Keratinocyte (primary cell): ENCODE measurements around the gene NAA16. TPM values are rescaled to one million over a fixed set of nuclear protein-coding genes. Genes with fewer than 3 reads are reported as not detected.

Experiments used
- DNase-seq: peaks from one replicate; pipeline ENCODE4 v3.0.0-alpha.2; 2011; ENCODE audit warnings: low read depth, missing footprints, low spot score
- FAIRE-seq: peaks from 2 replicates; lab custom pipeline; 2011; peaks lifted over from hg19 to GRCh38; lab: Jason Lieb, UNC
- H2AFZ ChIP-seq: 2 replicates; pipeline ENCODE4 v1.6.0; 2012; ENCODE audit warnings: low read length, control low read depth, inconsistent platforms; ENCODE audit not compliant: control insufficient read depth
- H3K27ac ChIP-seq: 2 replicates; pipeline ENCODE4 v1.5.1; 2011; ENCODE audit warnings: low read length; ENCODE audit not compliant: control insufficient read depth, insufficient read depth
- H3K27me3 ChIP-seq: 3 replicates; pipeline ENCODE4 v1.6.0; 2011; ENCODE audit warnings: low read length; ENCODE audit not compliant: control insufficient read depth, insufficient read depth; ENCODE audit errors: extremely low read depth
- H3K36me3 ChIP-seq, 2 experiments: 2 replicates in 1 of 2; 3 replicates in 1 of 2; pipeline ENCODE4 v1.5.1; 2011; ENCODE audit warnings: low read length in 2 of 2, mild to moderate bottlenecking in 1 of 2; ENCODE audit not compliant: control insufficient read depth in 2 of 2, insufficient read depth in 2 of 2; ENCODE audit errors: extremely low read depth in 1 of 2
- H3K4me1 ChIP-seq: 3 replicates; pipeline ENCODE4 v1.5.1; 2011; ENCODE audit warnings: low read length; ENCODE audit not compliant: control insufficient read depth, insufficient read depth; ENCODE audit errors: extremely low read depth
- H3K4me2 ChIP-seq: 3 replicates; pipeline ENCODE4 v1.6.0; 2011; ENCODE audit warnings: low read depth, low read length; ENCODE audit not compliant: control insufficient read depth, insufficient read depth; ENCODE audit errors: extremely low read depth
- H3K4me3 ChIP-seq, 3 experiments: fragments of 200-600 bp in 1 of 3; sonication (generic) in 1 of 3; 2 replicates in 2 of 3; 3 replicates in 1 of 3; pipeline ENCODE4 v1.5.1; 2011 to 2016; ENCODE audit warnings: low read length in 3 of 3, mild to moderate bottlenecking in 3 of 3, control low read depth in 2 of 3, inconsistent platforms in 1 of 3, low read depth in 1 of 3, mixed read lengths in 1 of 3, mixed run types in 1 of 3, moderate library complexity in 1 of 3; ENCODE audit not compliant: control insufficient read depth in 2 of 3, insufficient read depth in 2 of 3; ENCODE audit errors: extremely low read depth in 1 of 3
- H3K79me2 ChIP-seq: 2 replicates; pipeline ENCODE4 v1.6.0; 2012; ENCODE audit warnings: low read length; ENCODE audit not compliant: control insufficient read depth, insufficient read depth
- H3K9ac ChIP-seq: 3 replicates; pipeline ENCODE4 v1.6.0; 2011; ENCODE audit warnings: low read length; ENCODE audit not compliant: control insufficient read depth, insufficient read depth; ENCODE audit errors: extremely low read depth
- H3K9me1 ChIP-seq: 3 replicates; pipeline ENCODE4 v1.6.0; 2011; ENCODE audit warnings: low read length; ENCODE audit not compliant: control insufficient read depth, insufficient read depth; ENCODE audit errors: extremely low read depth
- H3K9me3 ChIP-seq: 2 replicates; pipeline ENCODE4 v1.5.1; 2012; ENCODE audit warnings: low read depth, low read length; ENCODE audit not compliant: control insufficient read depth
- H4K20me1 ChIP-seq: 3 replicates; pipeline ENCODE4 v1.6.0; 2011; ENCODE audit warnings: low read length; ENCODE audit not compliant: control insufficient read depth, insufficient read depth; ENCODE audit errors: extremely low read depth
- CTCF ChIP-seq, 3 experiments: IDR thresholded peaks in 1 of 3; conservative IDR thresholded peaks in 1 of 3; optimal IDR thresholded peaks in 1 of 3; 2 replicates in 2 of 3; 3 replicates in 1 of 3; pipeline versions ENCODE3 to v1.5.1; 2011; ENCODE audit warnings: low read length in 3 of 3, mild to moderate bottlenecking in 3 of 3, moderate library complexity in 2 of 3, control low read depth in 1 of 3, inconsistent platforms in 1 of 3; ENCODE audit not compliant: insufficient read depth in 2 of 3; ENCODE audit errors: extremely low read depth in 1 of 3
- EZH2 ChIP-seq: IDR thresholded peaks from one replicate; pipeline ENCODE4 v1.6.1; 2012; ENCODE audit warnings: inconsistent platforms, mild to moderate bottlenecking, low read length, moderate library complexity
- dilution Hi-C: fragments of 300-500 bp; cut with MboI; formaldehyde crosslinking; loops from one replicate; pipeline ENCODE4 v1.7.0; 2020; ENCODE audit warnings: low sequenced_read_pairs; ENCODE audit not compliant: extremely low pct_ligation_motif_present
- polyA plus RNA-seq, 5 experiments: library from polyadenylated mRNA; depleted of rRNA in 3 of 5; stranded (reverse) in 3 of 5; stranded (forward) in 1 of 5; unstranded in 1 of 5; fragments of >200 nt; gene quantifications; 1 replicate in 1 of 5; 2 replicates in 3 of 5; 3 replicates in 1 of 5; pipeline versions ENCODE4 v1.2.1 to v1.2.3, GENCODE V29; 2011 to 2012; ENCODE audit warnings: missing spikeins in 2 of 5, low read depth in 1 of 5, low replicate concordance in 1 of 5

Gene NAA16
- polyA plus RNA-seq, 1 donor (not counting 4 experiments of a cell fraction or from before 2014, with no cell fraction given): 12.0 TPM

DNA sequence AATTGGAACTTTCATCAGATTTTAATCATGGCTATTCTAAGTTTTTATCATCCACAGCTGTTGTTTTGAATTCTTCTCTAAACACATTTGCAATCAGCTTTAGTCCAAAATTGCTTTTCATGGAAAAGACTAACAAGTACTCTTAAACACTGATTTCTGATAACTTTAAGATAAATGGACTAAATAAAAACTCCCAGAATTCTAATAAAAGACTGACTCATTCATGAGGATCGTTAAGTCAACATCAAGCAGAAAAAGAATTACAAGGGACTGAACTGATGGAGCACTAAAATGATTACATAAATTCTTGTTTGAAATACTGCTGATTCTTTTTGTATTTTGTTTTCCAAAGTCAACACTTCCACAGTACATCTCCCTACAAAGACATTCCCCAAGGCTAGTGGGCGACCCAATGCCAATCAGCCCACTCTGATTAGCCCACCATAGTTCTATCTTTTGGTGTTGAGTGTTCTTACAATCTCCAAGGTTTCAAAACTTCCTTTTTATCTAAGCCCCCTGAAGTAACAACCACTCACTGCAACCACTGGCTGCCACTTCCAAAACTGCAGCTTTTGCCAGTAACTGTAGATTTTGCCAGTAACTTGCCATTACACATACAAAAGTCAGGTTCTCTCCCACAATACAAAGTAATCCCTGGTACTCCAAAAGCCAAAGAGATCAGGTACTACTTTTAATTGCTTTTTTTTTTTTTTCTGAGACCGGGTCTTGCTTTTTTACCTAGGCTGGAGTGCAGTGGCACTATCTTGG lies 14.0 kb upstream of the NAA16 start:
- Histone ChIP-seq H3K27me3 (no peaks in the 10 kb centered on the region), H3K4me3 (no peak overlapping the region), H3K4me1 (no peaks in the 10 kb centered on the region), H3K79me2 (no peaks in the 10 kb centered on the region), H3K9me3 (no peaks in the 10 kb centered on the region), H3K36me3 (no peaks in the 10 kb centered on the region), H3K9me1 (no peaks in the 10 kb centered on the region), H4K20me1 (no peaks in the 10 kb centered on the region), H3K9ac (no peak overlapping the region), H3K4me2 (no peak overlapping the region), H2AFZ (no peak overlapping the region), H3K27ac (no peak overlapping the region)
- DNase-seq (no peak), FAIRE-seq (no peak)
- TF ChIP-seq EZH2 (no peak), CTCF (optimal IDR thresholded peaks at IDR 0.05 in 1 of 3, IDR thresholded peaks at IDR 0.05 in 1 of 3, conservative IDR thresholded peaks at IDR 0.05 in 1 of 3; ENCODE audit: extremely low read depth in 1 of 3, insufficient read depth in 2 of 3, low read length in 3 of 3) (no peak)
- dilution Hi-C loops: no loop called here

DNA sequence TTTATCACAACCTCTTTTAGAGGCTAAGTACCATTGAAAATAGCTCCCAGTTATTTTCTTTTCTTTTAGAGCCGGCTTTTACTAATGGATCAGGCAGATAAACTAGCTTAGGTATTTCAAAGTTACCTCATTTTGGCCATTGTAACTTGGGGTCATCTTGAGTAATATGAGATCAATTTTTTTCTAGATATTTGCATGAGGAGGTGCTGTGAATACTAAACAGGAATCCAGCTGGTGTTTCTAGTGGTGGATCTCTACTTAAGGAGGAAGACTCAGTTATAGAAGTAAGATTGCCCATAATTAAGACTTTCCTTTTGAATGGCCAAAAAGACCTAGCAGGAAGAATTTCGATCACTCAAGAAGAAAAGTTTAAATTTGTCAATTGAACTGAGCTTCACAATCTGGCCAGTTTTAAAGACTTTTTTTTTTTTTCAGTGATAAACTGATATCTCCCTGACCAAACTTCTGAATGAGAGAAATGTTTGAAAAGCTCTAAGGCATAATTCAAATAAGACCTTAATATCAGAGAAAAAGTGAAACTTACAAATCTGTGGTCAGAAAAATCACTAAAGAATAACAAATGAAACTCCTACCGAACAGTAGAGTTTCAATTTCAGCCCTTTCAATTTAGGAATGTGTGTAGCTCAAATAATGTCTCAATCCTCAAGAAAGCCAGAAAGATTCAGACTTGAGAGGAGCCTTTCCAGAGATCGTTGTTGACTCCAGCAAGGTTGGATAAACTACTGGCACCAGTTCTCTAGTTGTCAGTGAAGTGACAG lies 11.6 kb upstream of the NAA16 start:
- H2AFZ ChIP-seq: no peak overlapping the region
- no peak overlapping the region for H3K4me3 ChIP-seq
- H3K27ac ChIP-seq: no peak overlapping the region
- TF ChIP-seq CTCF (optimal IDR thresholded peaks at IDR 0.05 in 1 of 3, IDR thresholded peaks at IDR 0.05 in 1 of 3, conservative IDR thresholded peaks at IDR 0.05 in 1 of 3; ENCODE audit: extremely low read depth in 1 of 3, insufficient read depth in 2 of 3, low read length in 3 of 3): no peak
- TF ChIP-seq EZH2: no peak
- no peak overlapping the region for H3K9ac ChIP-seq
- no peaks in the 10 kb centered on the region for H3K36me3 ChIP-seq
- FAIRE-seq (peak; percentile 49), DNase-seq (no peak)
- H3K27me3 ChIP-seq: no peaks in the 10 kb centered on the region
- no peaks in the 10 kb centered on the region for H3K4me1 ChIP-seq
- H3K9me3 ChIP-seq: no peaks in the 10 kb centered on the region
- H3K9me1 ChIP-seq: no peaks in the 10 kb centered on the region
- H3K79me2 ChIP-seq: no peaks in the 10 kb centered on the region
- H4K20me1 ChIP-seq: no peaks in the 10 kb centered on the region
- dilution Hi-C loops: no loop called here
- no peak overlapping the region for H3K4me2 ChIP-seq
